OCI-LY1 (cell line): ENCODE results near the gene ANKRD11.

Source experiments
- H2AFZ ChIP-seq: fragments of 200-600 bp; sonication (generic), shearing (Covaris generic); 2 replicates; pipeline ENCODE4 v1.6.0; 2014; ENCODE audit warnings: antibody characterized with exemption, mild to moderate bottlenecking, low read length
- H3F3A ChIP-seq: fragments of 200-600 bp; sonication (generic), shearing (Covaris generic); 2 replicates; pipeline ENCODE4 v1.6.0; 2014; ENCODE audit warnings: mild to moderate bottlenecking, antibody characterized with exemption, low read length, moderate library complexity; ENCODE audit not compliant: insufficient read depth
- H3K27ac ChIP-seq: fragments of 200-600 bp; sonication (generic); 2 replicates; pipeline ENCODE4 v1.5.1; 2014; ENCODE audit warnings: low read length, mixed run types, mild to moderate bottlenecking, low read depth; ENCODE audit not compliant: poor library complexity, severe bottlenecking
- H3K27me3 ChIP-seq: fragments of 200-600 bp; sonication (generic); 2 replicates; pipeline ENCODE4 v1.6.0; 2014; ENCODE audit warnings: antibody characterized with exemption, mild to moderate bottlenecking, low read length, moderate library complexity; ENCODE audit not compliant: insufficient read depth
- H3K36me3 ChIP-seq: fragments of 200-600 bp; sonication (generic); 2 replicates; pipeline ENCODE4 v1.6.1; 2014; ENCODE audit warnings: mild to moderate bottlenecking, antibody characterized with exemption, low read length, moderate library complexity, mixed read lengths; ENCODE audit not compliant: insufficient read depth
- H3K4me1 ChIP-seq: fragments of 200-600 bp; sonication (generic); 2 replicates; pipeline ENCODE4 v1.5.1; 2014; ENCODE audit warnings: mild to moderate bottlenecking, low read length, moderate library complexity; ENCODE audit not compliant: insufficient read depth, severe bottlenecking
- H3K4me2 ChIP-seq: fragments of 200-600 bp; sonication (generic), shearing (Covaris generic); 2 replicates; pipeline ENCODE4 v1.6.1; 2014; ENCODE audit warnings: low read length
- H3K4me3 ChIP-seq: fragments of 200-600 bp; sonication (generic); 2 replicates; pipeline ENCODE4 v1.5.1; 2014; ENCODE audit warnings: low read length, low read depth, mild to moderate bottlenecking, mixed read lengths; ENCODE audit not compliant: poor library complexity, severe bottlenecking
- H3K79me2 ChIP-seq: fragments of 200-600 bp; shearing (Covaris generic); 2 replicates; pipeline ENCODE4 v1.6.1; 2016; ENCODE audit warnings: mixed run types, low read length, mixed read lengths; ENCODE audit not compliant: insufficient read depth
- H3K9ac ChIP-seq: fragments of 200-600 bp; sonication (generic), shearing (Covaris generic); 2 replicates; pipeline ENCODE4 v1.6.1; 2014; ENCODE audit warnings: mild to moderate bottlenecking, low read length, mixed read lengths
- H3K9me2 ChIP-seq: fragments of 200-600 bp; sonication (generic), shearing (Covaris generic); 2 replicates; pipeline ENCODE4 v1.6.1; 2014; ENCODE audit warnings: low read depth, mild to moderate bottlenecking, low read length, mixed read lengths
- H3K9me3 ChIP-seq: fragments of 200-600 bp; shearing (Covaris generic); 2 replicates; pipeline ENCODE4 v1.6.1; 2014; ENCODE audit warnings: low read length, mixed read lengths
- H4K20me1 ChIP-seq: fragments of 200-600 bp; sonication (generic), shearing (Covaris generic); 2 replicates; pipeline ENCODE4 v1.6.0; 2016; ENCODE audit warnings: mild to moderate bottlenecking, low read length; ENCODE audit not compliant: insufficient read depth
- CTCF ChIP-seq: fragments of 200-600 bp; sonication (generic), shearing (Covaris generic); IDR thresholded peaks from 2 replicates; pipeline ENCODE4 v1.5.1; 2017; ENCODE audit warnings: mild to moderate bottlenecking, antibody characterized with exemption, low read length, moderate library complexity, mixed read lengths
- EZH2 ChIP-seq: fragments of 200-600 bp; sonication (generic), shearing (Covaris generic); IDR thresholded peaks from 2 replicates; pipeline ENCODE4 v1.8.0; 2017; ENCODE audit warnings: borderline replicate concordance, mixed run types, mild to moderate bottlenecking, antibody characterized with exemption, low read length, moderate library complexity, mixed read lengths

The ANKRD11 gene

GRCh38 chr16:89525146-89525913, 35.0 kb upstream of the ANKRD11 start:
- H3F3A ChIP-seq = no peaks in the 10 kb centered on the region
- no peaks in the 10 kb centered on the region for H3K9me2 ChIP-seq
- TF ChIP-seq EZH2 = no peak
- TF ChIP-seq CTCF = peak; percentile 65
- no peaks in the 10 kb centered on the region for H3K79me2 ChIP-seq
- peak overlapping the region; percentile 76 for H3K27ac ChIP-seq
- H3K4me3 ChIP-seq = no peak overlapping the region
- H3K36me3 ChIP-seq = peaks cover 85% of the 10 kb centered on the region
- no peaks in the 10 kb centered on the region for H3K9me3 ChIP-seq
- no peaks in the 10 kb centered on the region for H4K20me1 ChIP-seq
- H3K4me1 ChIP-seq = peaks cover 15% of the 10 kb centered on the region
- peak overlapping the region; percentile 6; the same call in 1 of the 2 replicates for H3K4me2 ChIP-seq
- H2AFZ ChIP-seq = no peak overlapping the region
- H3K9ac ChIP-seq = no peak overlapping the region
- H3K27me3 ChIP-seq = no peaks in the 10 kb centered on the region

- Histone ChIP-seq H3K9me3 (no peaks in the 10 kb centered on the region), H3K4me2 (no peak overlapping the region), H3F3A (no peaks in the 10 kb centered on the region), H3K79me2 (no peaks in the 10 kb centered on the region), H2AFZ (no peak overlapping the region), H3K36me3 (peaks cover 86% of the 10 kb centered on the region), H3K4me3 (no peak overlapping the region), H3K4me1 (peaks cover 15% of the 10 kb centered on the region), H4K20me1 (no peaks in the 10 kb centered on the region), H3K9ac (no peak overlapping the region), H3K27ac (no peak overlapping the region), H3K27me3 (no peaks in the 10 kb centered on the region), H3K9me2 (no peaks in the 10 kb centered on the region)
- no peak for TF ChIP-seq CTCF
- no peak for TF ChIP-seq EZH2
Measured at GRCh38 chr16:89523680-89524344, 33.5 kb upstream of the ANKRD11 start.

- Histone ChIP-seq H3K27ac (no peak overlapping the region), H4K20me1 (no peaks in the 10 kb centered on the region), H3K79me2 (peaks cover 3% of the 10 kb centered on the region; the same call in 1 of the 2 replicates), H3K4me1 (peaks cover 15% of the 10 kb centered on the region), H3K9ac (no peak overlapping the region), H3F3A (no peaks in the 10 kb centered on the region), H3K9me3 (no peaks in the 10 kb centered on the region), H3K27me3 (no peaks in the 10 kb centered on the region), H3K9me2 (no peaks in the 10 kb centered on the region), H3K4me3 (no peak overlapping the region), H3K4me2 (no peak overlapping the region), H3K36me3 (peaks cover 90% of the 10 kb centered on the region), H2AFZ (no peak overlapping the region)
- TF ChIP-seq CTCF (no peak), EZH2 (no peak)
Measured at GRCh38 chr16:89522287-89522686, 31.9 kb upstream of the ANKRD11 start.
